ENCODE data around the gene ARHGEF12.

- no peak for TF ChIP-seq CTCF (optimal IDR thresholded peaks at IDR 0.05 in 1 of 3, IDR thresholded peaks at IDR 0.05 in 1 of 3, conservative IDR thresholded peaks at IDR 0.05 in 1 of 3; ENCODE audit: extremely low read depth in 1 of 3, insufficient read depth in 2 of 3, low read length in 3 of 3)
- TF ChIP-seq EZH2 (IDR thresholded peaks at IDR 0.05; ENCODE audit: low read length): no peak
Observed at GRCh38 chr11:120346233-120346632, 10.0 kb downstream of the ARHGEF12 start.
